ENCODE measurements around the gene TMPRSS7. TPM values are rescaled to one million over a fixed set of nuclear protein-coding genes. Genes with fewer than 3 reads are reported as not detected.

The TMPRSS7 gene
- polyA plus RNA-seq, 1 donor from 2014 or later = 0.52 TPM

GRCh38 chr3:112128843-112129727 lies 94.5 kb downstream of the TMPRSS7 start:
- no peak overlapping the region for H3K4me3 ChIP-seq (ENCODE audit: low read length)
- H3F3A ChIP-seq (ENCODE audit: insufficient read depth, low read length, poor library complexity, severe bottlenecking) = no peaks in the 10 kb centered on the region
- H3K79me2 ChIP-seq (replicated peaks; ENCODE audit: insufficient read depth, low read length) = no peaks in the 10 kb centered on the region
- no peak for TF ChIP-seq EZH2 (IDR thresholded peaks at IDR 0.05; ENCODE audit: borderline replicate concordance, insufficient read depth, low read length, poor library complexity, severe bottlenecking)
- H3K4me2 ChIP-seq (ENCODE audit: low read length) = no peak overlapping the region
- H3K9me2 ChIP-seq (ENCODE audit: insufficient read depth, low read length) = no peaks in the 10 kb centered on the region
- H3K9me3 ChIP-seq (ENCODE audit: low read length) = no peaks in the 10 kb centered on the region
- H3K27ac ChIP-seq (ENCODE audit: low read length) = no peak overlapping the region
- H2AFZ ChIP-seq (ENCODE audit: low read depth, low read length) = no peak overlapping the region
- no peaks in the 10 kb centered on the region for H3K36me3 ChIP-seq (ENCODE audit: insufficient read depth, low read length)
- H3K27me3 ChIP-seq (ENCODE audit: insufficient read depth, low read depth, low read length) = no peaks in the 10 kb centered on the region
- no peaks in the 10 kb centered on the region for H4K20me1 ChIP-seq (ENCODE audit: insufficient read depth)
- no peak overlapping the region for H3K9ac ChIP-seq (ENCODE audit: low read length)

- no peak for TF ChIP-seq SMC3 (conservative IDR thresholded peaks at IDR 0.05; ENCODE audit: poor library complexity)
- no peak for TF ChIP-seq EP300 (conservative IDR thresholded peaks at IDR 0.05; ENCODE audit: poor library complexity, severe bottlenecking)
- no peak for TF ChIP-seq RAD21 (conservative IDR thresholded peaks at IDR 0.05)
- TF ChIP-seq POLR2AphosphoS5 (IDR thresholded peaks at IDR 0.05) = no peak
- no peak for TF ChIP-seq MXI1 (conservative IDR thresholded peaks at IDR 0.05; ENCODE audit: poor library complexity, severe bottlenecking)
- TF ChIP-seq EZH2 (IDR thresholded peaks at IDR 0.05; ENCODE audit: borderline replicate concordance, insufficient read depth, low read length, poor library complexity, severe bottlenecking) = no peak
- no peak for TF ChIP-seq REST (IDR thresholded peaks at IDR 0.05; ENCODE audit: borderline replicate concordance)
- no peak for TF ChIP-seq CTCF (IDR thresholded peaks at IDR 0.05; ENCODE audit: poor library complexity, severe bottlenecking)
- no peak for TF ChIP-seq TAF1 (IDR thresholded peaks at IDR 0.05; ENCODE audit: low read depth)
- no peaks in the 10 kb centered on the region for H3K79me2 ChIP-seq (replicated peaks; ENCODE audit: insufficient read depth, low read length)
- no peaks in the 10 kb centered on the region for H3K9me3 ChIP-seq (ENCODE audit: low read length)
- H3K4me3 ChIP-seq (ENCODE audit: low read length) = no peak overlapping the region
- H2AFZ ChIP-seq (ENCODE audit: low read depth, low read length) = no peak overlapping the region
- H3K27ac ChIP-seq (ENCODE audit: low read length) = no peak overlapping the region
- H3K27me3 ChIP-seq (ENCODE audit: insufficient read depth, low read depth, low read length) = no peaks in the 10 kb centered on the region
- H3F3A ChIP-seq (ENCODE audit: insufficient read depth, low read length, poor library complexity, severe bottlenecking) = no peaks in the 10 kb centered on the region
- H3K4me2 ChIP-seq (ENCODE audit: low read length) = no peak overlapping the region
- no peaks in the 10 kb centered on the region for H4K20me1 ChIP-seq (ENCODE audit: insufficient read depth)
- no peak overlapping the region for H3K9ac ChIP-seq (ENCODE audit: low read length)
- H3K9me2 ChIP-seq (ENCODE audit: insufficient read depth, low read length) = no peaks in the 10 kb centered on the region
- H3K36me3 ChIP-seq (ENCODE audit: insufficient read depth, low read length) = no peaks in the 10 kb centered on the region
Measured at GRCh38 chr3:112129925-112130637, 95.5 kb downstream of the TMPRSS7 start.
